HG02759 (cell line): ENCODE data around the gene DNAJB11.
"Not testable (repeated sequence)": the region's sequence is repeated elsewhere in the genome, so short reads cannot be mapped to it uniquely, and the experiment has no call there.

Experiments used
- ATAC-seq: cut with Tn5 transposase; IDR thresholded peaks from one replicate; pipeline ENCODE4 v1.9.1; 2021; ENCODE audit warnings: mild to moderate bottlenecking, moderate library complexity; ENCODE audit not compliant: unreplicated experiment

Gene DNAJB11

DNA sequence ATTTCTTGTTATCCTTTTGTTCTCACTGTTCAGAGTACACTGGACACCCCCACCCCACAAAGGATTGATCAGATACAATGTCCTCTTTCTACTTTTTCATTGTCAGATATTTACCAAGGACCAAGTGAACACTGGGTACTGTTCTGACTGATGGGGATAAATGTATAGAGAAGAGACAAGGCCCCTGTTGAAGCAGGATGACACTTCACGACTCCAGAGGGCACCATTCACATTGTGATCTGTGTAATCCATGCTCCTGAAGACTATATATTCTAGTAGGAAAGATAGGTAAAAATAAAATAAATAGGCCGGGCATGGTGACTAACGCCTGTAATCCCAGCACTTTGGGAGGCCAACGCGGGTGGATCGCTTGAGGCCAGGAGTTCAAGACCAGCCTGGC is 19.1 kb upstream of the DNAJB11 start:
- ATAC-seq: no peak

GRCh38 chr3:186552408-186553031 is 18.0 kb upstream of the DNAJB11 start:
- no peak for ATAC-seq

DNA sequence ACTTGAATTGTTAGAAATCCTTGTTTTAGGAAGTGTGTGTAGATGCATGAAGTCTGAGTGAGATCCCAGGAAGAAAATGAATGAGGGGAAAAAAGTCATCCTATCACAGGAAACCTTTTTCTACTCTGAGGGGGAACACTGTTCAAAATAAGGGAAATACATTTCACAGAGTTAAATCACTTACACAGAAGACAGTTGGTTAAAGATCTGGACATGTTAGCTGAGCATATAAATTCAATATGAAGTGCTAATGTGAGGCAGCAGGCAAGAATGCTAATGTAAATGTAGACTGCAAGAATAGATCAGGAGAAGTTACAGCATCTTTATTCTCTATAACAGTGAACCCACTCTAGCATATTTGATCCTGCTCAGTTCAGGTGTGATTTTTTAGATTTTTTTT is 5.9 kb upstream of the DNAJB11 start:
- ATAC-seq: no peak

- no peak for ATAC-seq
Measured at GRCh38 chr3:186566772-186567071, 3.8 kb upstream of the DNAJB11 start.

DNA sequence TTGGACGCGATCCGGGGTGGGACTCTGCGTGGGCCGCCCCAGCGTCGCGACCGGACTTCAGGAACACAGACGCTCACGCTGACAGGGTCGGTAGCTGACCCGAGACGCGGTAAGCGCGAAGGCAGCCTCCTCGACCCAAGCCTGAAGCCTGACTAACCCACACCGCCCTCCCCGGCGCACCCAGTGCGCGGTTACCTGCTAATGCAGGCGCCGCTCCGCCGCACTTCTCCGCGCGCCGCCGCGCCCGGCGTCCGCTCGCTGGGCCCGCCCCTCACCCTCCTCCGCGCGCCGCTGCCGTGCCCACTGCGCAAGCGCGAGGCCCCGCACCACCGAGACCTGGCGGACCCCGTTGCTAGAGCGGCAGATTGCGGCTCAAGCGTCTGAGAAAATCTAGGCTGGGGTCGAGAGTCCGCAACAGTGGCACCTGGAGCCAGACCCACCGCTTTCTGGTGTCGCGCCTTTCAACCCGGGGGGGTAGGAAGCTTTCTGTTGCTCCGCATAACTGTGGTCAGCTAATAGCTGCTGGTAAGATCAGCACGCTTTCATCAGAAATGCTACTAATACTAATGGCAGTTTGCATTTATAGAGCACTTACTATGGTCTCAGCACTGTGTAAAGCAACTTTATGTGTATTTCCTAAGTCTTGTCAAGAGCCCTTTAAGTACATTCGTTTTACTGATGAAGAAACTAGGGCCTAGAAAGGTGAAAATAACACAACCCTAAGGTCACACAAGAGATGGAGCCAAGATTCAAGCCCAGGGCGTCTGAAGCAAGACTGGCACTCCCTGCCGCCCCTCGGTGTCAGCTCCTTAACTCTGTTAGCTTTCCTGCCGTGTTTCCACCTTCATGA is 3.2 kb upstream of the DNAJB11 start, which contains the start of gene TBCCD1:
TSS of gene TBCCD1 (minus strand) at position 268 of the 850 bp plus-strand sequence. CDS start 3,010 bp downstream, outside the sequence.
- ATAC-seq: peak; percentile 47

DNA sequence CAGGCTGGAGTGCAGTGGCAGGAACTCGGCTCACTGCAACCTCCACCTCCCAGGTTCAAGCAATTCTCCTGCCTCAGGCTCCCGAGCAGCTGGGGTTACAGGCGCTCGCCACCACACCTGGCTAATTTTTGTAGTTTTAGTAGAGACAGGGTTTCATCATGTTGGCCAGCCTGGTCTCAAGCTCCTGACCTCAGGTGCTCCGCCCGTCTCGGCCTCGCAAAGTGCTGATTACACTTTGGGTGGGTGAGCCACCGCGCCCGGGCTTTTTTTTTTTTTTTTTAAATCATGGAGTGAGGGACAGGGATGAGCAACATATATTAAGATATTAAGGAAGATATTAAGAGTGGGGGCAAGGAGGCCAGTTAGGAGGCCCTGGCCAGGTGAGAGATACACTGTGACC is 1.2 kb upstream of the DNAJB11 start:
- ATAC-seq: not testable (repeated sequence)

DNA sequence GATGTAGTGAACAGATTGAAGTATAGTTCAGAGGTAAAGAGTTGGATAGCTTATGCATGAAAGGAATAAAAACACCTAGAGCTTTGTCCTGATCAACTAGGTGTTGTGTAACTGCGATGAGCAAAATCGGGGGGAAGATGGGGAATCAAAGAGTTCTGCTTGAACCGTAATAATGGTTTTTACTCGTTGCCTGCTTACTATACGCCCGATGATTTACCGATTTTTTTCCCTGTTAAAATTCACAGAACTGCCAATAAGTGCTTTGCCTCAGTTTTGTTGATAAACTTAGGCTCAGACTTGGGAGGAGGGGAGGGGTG is 783 bp upstream of the DNAJB11 start:
- ATAC-seq: no peak

GRCh38 chr3:186570941-186571643 is 572 bp downstream of the DNAJB11 start:
- ATAC-seq: no peak

DNA sequence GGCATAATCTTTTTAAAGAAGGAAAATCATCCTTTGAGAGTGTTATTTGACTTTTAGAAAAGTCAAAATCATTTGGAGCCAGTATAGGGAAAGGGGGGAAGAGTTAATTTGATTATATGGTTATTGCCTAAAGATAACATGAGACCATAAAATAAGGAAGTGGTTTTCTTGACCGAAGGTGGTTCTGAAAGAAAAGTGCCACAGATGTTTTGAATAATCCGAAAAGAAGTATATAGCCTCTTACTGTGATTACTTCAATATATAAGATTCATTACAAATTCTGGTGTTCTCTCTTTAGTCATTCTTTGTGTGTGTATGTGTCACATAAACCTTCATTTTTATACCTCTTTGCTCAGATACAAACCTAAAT is 1.1 kb downstream of the DNAJB11 start:
- no peak for ATAC-seq

GRCh38 chr3:186577521-186577920 is 7.0 kb downstream of the DNAJB11 start:
- no peak for ATAC-seq

- no peak for ATAC-seq
Measured at GRCh38 chr3:186580785-186581184, 10.3 kb downstream of the DNAJB11 start.

- ATAC-seq: no peak
Measured at GRCh38 chr3:186582541-186582940, 12.0 kb downstream of the DNAJB11 start.

- no peak for ATAC-seq
Measured at GRCh38 chr3:186583831-186584230, 13.3 kb downstream of the DNAJB11 start.

DNA sequence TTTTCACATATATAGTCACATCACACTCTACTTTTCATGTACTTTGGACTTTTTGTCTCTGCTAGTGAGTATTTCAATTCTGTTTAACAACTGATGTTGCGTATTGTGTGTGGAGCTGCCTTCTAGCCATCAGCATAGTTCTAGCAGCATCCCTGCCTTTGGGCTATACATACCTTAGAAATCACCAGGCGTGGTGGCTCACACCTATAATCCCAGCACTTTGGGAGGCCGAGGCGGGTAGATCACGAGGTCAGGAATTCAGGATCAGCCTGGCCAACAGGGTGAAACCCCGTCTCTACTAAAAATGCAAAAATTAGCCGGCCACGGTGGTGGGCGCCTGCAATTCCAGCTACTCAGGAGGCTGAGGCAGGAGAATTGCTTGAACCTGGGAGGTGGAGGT is 15.7 kb downstream of the DNAJB11 start:
- ATAC-seq: not testable (repeated sequence)

- ATAC-seq: no peak
Measured at GRCh38 chr3:186587183-186587582, 16.7 kb downstream of the DNAJB11 start.

GRCh38 chr3:186588632-186589031 is 18.1 kb downstream of the DNAJB11 start:
- ATAC-seq: no peak

GRCh38 chr3:186589121-186589520 is 18.6 kb downstream of the DNAJB11 start:
- no peak for ATAC-seq

GRCh38 chr3:186589856-186590579 is 19.5 kb downstream of the DNAJB11 start:
- ATAC-seq: no peak

- no peak for ATAC-seq
Measured at GRCh38 chr3:186590580-186591295, 20.2 kb downstream of the DNAJB11 start.

DNA sequence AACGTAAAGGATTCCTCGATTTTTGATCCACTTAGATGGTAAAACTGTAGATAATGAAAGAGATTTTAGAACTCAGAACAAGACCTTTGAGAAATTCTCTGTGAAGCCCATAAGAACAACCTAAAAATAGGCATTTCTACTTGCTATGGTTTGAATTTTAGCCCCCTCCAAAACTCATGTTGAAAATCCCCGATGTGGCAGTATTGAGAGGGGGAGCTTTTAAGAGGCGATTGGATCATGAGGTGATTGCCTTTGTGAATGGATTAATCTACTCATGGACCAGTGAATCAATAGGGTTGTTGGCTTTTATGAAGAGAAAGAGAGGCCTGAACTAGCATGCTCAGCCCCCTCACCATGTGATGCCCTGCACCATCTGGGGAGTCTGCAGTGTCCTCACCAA is 22.2 kb downstream of the DNAJB11 start:
- no peak for ATAC-seq

DNA sequence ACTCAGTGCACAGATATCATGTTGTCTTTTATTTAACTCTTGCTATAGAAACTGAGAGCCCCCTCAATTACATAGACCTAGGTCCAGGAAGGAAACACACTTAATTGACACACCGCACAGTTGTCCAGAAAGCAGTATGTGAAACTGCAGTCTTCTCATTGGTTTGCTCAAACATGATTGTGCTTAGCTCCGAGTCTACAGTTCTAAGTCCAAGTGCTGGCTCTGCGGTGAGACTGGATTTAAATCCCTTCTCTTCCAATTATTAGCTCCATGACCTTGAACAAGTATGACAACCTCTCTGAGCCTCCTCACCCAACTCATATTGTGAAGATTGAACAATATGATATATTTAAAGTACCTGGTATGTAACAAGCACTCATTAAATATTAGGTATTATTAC is 23.3 kb downstream of the DNAJB11 start:
- no peak for ATAC-seq
